ENCODE data around the gene CT47A7. TPM values are rescaled to one million over a fixed set of nuclear protein-coding genes. Genes with fewer than 3 reads are reported as not detected.
"Not testable (repeated sequence)": the region's sequence is repeated elsewhere in the genome, so short reads cannot be mapped to it uniquely, and the experiment has no call there.

The CT47A7 gene
- not detected in 2 replicates for total RNA-seq

DNA sequence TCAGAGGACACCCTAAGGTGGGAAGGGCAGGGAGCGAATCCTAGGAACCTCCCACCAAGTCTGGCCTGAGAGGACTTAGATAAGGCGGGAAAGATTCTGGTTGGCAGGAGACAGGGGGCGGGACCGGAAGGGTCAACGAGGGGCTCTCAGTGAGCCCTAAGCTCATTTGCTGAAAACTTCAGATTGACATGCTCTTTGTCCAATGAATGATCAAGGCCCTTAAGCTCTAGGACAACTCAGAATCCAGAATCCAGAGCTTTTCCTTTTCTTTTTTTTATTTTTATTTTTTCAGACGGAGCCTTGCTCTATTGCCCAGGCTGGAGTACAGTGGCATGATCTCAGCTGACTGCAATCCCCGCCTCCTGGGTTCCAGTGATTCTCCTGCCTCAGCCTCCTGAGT is at the start of gene CT47A7:
CT47A7 (minus strand) TSS at position 101 of the 400 bp plus-strand sequence. CDS start 255 bp downstream, outside the sequence.
- not testable (repeated sequence) for H3K4me3 ChIP-seq (ENCODE audit: low read depth, low read length); H3K36me3 ChIP-seq (ENCODE audit: control insufficient read depth, insufficient read depth, low read length); DNase-seq (ENCODE audit: low read depth); H3K27me3 ChIP-seq (ENCODE audit: control insufficient read depth, insufficient read depth, low read length)

DNA sequence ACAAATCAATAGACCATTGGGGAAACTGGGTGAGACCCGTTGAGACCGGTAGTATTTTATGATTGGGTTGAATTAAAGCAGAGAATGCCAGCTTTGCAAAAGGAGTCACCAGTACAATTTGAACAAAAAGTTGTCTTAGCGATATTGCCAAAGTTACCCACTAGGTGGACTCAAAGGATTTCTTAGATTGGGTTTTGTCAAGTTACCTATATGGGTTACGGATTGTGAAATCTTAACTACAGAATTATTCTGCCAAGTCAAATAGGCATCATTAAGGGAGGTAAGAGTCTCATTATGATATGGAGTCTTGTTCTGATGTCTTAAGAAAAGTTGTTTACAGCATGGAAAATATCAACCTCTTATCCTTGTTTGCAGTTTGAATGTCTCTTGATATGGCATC is 44.2 kb upstream of the CT47A7 start:
- Histone ChIP-seq H3K4me3 (ENCODE audit: low read depth, low read length) (no peak overlapping the region), H3K27me3 (ENCODE audit: control insufficient read depth, insufficient read depth, low read length) (no peaks in the 10 kb centered on the region), H3K36me3 (ENCODE audit: control insufficient read depth, insufficient read depth, low read length) (no peaks in the 10 kb centered on the region)
- TF ChIP-seq, protein P1, sequence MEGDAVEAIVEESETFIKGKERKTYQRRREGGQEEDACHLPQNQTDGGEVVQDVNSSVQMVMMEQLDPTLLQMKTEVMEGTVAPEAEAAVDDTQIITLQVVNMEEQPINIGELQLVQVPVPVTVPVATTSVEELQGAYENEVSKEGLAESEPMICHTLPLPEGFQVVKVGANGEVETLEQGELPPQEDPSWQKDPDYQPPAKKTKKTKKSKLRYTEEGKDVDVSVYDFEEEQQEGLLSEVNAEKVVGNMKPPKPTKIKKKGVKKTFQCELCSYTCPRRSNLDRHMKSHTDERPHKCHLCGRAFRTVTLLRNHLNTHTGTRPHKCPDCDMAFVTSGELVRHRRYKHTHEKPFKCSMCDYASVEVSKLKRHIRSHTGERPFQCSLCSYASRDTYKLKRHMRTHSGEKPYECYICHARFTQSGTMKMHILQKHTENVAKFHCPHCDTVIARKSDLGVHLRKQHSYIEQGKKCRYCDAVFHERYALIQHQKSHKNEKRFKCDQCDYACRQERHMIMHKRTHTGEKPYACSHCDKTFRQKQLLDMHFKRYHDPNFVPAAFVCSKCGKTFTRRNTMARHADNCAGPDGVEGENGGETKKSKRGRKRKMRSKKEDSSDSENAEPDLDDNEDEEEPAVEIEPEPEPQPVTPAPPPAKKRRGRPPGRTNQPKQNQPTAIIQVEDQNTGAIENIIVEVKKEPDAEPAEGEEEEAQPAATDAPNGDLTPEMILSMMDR (IDR thresholded peaks at IDR 0.05; ENCODE audit: insufficient read depth, low read length, poor library complexity, severe bottlenecking): peak; percentile 19
- DNase-seq (ENCODE audit: low read depth): no peak

DNA sequence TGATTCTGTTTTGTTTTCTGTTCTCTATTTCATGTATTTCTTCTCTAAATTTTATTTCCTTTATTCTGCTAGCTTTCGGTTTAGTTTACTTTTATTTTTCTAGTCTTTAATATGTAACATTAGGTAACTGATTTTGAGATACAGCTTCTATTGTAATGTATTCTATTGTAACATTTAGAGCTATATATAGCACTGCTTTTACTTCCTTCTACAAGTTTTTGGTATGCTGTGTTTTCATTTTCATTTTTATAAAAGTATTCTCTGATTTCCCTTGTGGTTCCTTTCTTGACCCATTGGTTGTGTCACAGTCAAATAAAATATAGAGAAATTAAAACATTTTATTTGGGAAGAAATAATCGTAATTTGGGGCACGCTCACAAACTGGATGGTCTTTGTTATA is 43.0 kb upstream of the CT47A7 start:
- H3K4me3 ChIP-seq (ENCODE audit: low read depth, low read length): no peak overlapping the region
- TF ChIP-seq, protein P1 (IDR thresholded peaks at IDR 0.05; ENCODE audit: insufficient read depth, low read length, poor library complexity, severe bottlenecking): no peak
- H3K36me3 ChIP-seq (ENCODE audit: control insufficient read depth, insufficient read depth, low read length): no peaks in the 10 kb centered on the region
- no peak for DNase-seq (ENCODE audit: low read depth)
- H3K27me3 ChIP-seq (ENCODE audit: control insufficient read depth, insufficient read depth, low read length): no peaks in the 10 kb centered on the region

DNA sequence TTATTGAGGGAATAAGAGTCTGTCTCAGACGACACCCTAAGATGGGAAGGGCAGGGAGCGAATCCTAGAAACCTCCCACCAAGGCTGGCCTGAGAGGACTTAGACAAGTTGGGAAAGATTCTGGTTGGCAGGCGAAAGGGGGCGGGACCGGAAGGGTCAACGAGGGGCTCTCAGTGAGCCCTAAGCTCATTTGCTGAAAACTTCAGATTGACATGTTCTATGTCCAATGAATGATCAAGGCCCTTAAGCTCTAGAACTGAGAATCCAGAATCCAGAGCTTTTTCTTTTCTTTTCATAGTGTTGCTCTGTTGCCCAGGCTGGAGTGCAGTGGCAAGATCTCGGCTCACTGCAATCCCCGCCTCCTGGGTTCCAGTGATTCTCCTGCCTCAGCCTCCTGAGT is 29.3 kb upstream of the CT47A7 start, which contains the start of gene CT47A1:
CT47A1 (minus strand) TSS at position 101 of the 400 bp plus-strand sequence. CDS start 231 bp downstream, outside the sequence.
- not testable (repeated sequence) for H3K27me3 ChIP-seq (ENCODE audit: control insufficient read depth, insufficient read depth, low read length); DNase-seq (ENCODE audit: low read depth); H3K4me3 ChIP-seq (ENCODE audit: low read depth, low read length); H3K36me3 ChIP-seq (ENCODE audit: control insufficient read depth, insufficient read depth, low read length)

Other genes with a start within 250 kb of the CT47A7 start
- gene CT47B1, start 80.7 kb downstream of the CT47A7 start, total RNA-seq: not detected in 2 replicates
- gene CT47A11, start 19.4 kb downstream of the CT47A7 start, total RNA-seq: not detected in 2 replicates
- gene CT47A10, start 14.6 kb downstream of the CT47A7 start, total RNA-seq: not detected in 2 replicates
- gene CT47A9, start 9.7 kb downstream of the CT47A7 start, total RNA-seq: not detected in 2 replicates
- gene CT47A8, start 4.9 kb downstream of the CT47A7 start, total RNA-seq: not detected in 2 replicates
- not detected in 2 replicates for gene CT47A6, start 4.9 kb upstream of the CT47A7 start, total RNA-seq
- gene CT47A5, start 9.7 kb upstream of the CT47A7 start, total RNA-seq: not detected in 2 replicates
- gene CT47A4, start 14.6 kb upstream of the CT47A7 start, total RNA-seq: not detected in 2 replicates
- gene CT47A3, start 19.5 kb upstream of the CT47A7 start, total RNA-seq: not detected in 2 replicates
- gene CT47A2, start 24.3 kb upstream of the CT47A7 start, total RNA-seq: not detected in 2 replicates
- not detected in 2 replicates for gene CT47A1, start 29.2 kb upstream of the CT47A7 start, total RNA-seq
- 0.55 and 0.92 TPM in 2 replicates for gene GLUD2, start 91.0 kb upstream of the CT47A7 start, total RNA-seq

All from kidney epithelial cell (primary cell).